ENCODE measurements around the gene FBXO39. TPM values are rescaled to one million over a fixed set of nuclear protein-coding genes. Genes with fewer than 3 reads are reported as not detected.

Gene FBXO39
- total RNA-seq, 2 donors from 2014 or later: 0.49 TPM; not detected in 1

DNA sequence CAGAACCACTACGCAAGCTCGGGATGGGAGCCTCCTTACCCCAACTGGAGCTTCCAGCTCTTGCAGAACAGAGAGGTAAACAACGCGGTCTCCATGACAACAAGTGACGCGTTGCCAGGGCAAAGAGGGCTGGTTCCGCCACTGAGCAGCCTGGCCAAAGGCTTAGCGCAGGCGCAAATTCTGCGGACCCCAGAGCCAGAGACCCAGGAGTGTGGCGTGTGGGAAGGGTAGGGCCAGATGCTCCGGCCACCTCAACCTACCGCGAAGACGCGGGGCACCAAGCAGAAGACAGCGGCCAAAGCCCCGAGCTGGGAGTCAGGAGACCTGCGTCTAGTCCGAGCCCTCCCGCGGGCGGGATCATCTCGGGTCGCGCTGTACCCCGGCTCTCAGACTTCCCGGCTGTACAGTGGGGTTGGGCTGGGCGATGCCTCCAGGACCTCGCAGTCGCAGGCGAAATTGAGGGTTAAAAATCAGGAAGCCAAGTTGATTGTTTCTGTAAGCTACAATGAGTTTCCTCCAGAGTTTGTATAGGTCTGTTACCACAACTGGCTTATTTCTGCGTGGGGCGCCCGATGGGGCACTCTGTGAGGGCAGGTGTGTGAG is 55.7 kb downstream of the FBXO39 start, which contains the start of gene TEKT1:
TSS of gene TEKT1 (minus strand) at position 69 of the 603 bp plus-strand sequence. CDS start 1,353 bp downstream, outside the sequence.
- DNase-seq (ENCODE audit: low spot score): peak; percentile 15
- TF ChIP-seq, protein P1, sequence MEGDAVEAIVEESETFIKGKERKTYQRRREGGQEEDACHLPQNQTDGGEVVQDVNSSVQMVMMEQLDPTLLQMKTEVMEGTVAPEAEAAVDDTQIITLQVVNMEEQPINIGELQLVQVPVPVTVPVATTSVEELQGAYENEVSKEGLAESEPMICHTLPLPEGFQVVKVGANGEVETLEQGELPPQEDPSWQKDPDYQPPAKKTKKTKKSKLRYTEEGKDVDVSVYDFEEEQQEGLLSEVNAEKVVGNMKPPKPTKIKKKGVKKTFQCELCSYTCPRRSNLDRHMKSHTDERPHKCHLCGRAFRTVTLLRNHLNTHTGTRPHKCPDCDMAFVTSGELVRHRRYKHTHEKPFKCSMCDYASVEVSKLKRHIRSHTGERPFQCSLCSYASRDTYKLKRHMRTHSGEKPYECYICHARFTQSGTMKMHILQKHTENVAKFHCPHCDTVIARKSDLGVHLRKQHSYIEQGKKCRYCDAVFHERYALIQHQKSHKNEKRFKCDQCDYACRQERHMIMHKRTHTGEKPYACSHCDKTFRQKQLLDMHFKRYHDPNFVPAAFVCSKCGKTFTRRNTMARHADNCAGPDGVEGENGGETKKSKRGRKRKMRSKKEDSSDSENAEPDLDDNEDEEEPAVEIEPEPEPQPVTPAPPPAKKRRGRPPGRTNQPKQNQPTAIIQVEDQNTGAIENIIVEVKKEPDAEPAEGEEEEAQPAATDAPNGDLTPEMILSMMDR (IDR thresholded peaks at IDR 0.05): no peak
- H3K27ac ChIP-seq: no peak within 1 kb of the TSS
- no peaks in the 10 kb centered on the region for H3K4me1 ChIP-seq (ENCODE audit: control insufficient read depth in 1 of 2, low read depth in 2 of 2)
- ATAC-seq (ENCODE audit: insufficient number of reproducible peaks, low FRiP score, low read depth): no peak
- peak within 1 kb of the TSS; percentile 44 for H3K4me3 ChIP-seq
- no peaks in the 10 kb centered on the region for H3K27me3 ChIP-seq (replicated peaks; ENCODE audit: insufficient read depth)
- no peaks in the 10 kb centered on the region for H3K9me3 ChIP-seq
- no peaks in the 10 kb centered on the region for H3K36me3 ChIP-seq

Other genes starting within 250 kb of the FBXO39 start
- 1 to 10 TPM; 1.8 to 3.1 TPM for gene PITPNM3, start 219.7 kb upstream of the FBXO39 start, total RNA-seq
- gene KIAA0753, start 135.5 kb upstream of the FBXO39 start, total RNA-seq: 10 to 100 TPM; 15.9 to 27.5 TPM
- gene TXNDC17, start 135.2 kb upstream of the FBXO39 start, total RNA-seq: 10 to 100 TPM; 52.6 to 90.6 TPM
- 10 to 100 TPM in 1 of 2 donors, 1 to 10 TPM in 1; 4.7 to 21.3 TPM for gene MED31, start 124.6 kb upstream of the FBXO39 start, total RNA-seq
- gene C17orf100, start 124.5 kb upstream of the FBXO39 start, total RNA-seq: not detected
- gene SLC13A5, start 62.8 kb upstream of the FBXO39 start, total RNA-seq: not detected
- gene XAF1, start 20.2 kb upstream of the FBXO39 start, total RNA-seq: 10 to 100 TPM; 36.8 to 45.8 TPM
- gene TEKT1, start 55.5 kb downstream of the FBXO39 start, total RNA-seq: not detected
- not detected for gene ALOX12, start 219.8 kb downstream of the FBXO39 start, total RNA-seq
- gene RNASEK, start 236.4 kb downstream of the FBXO39 start, total RNA-seq: 100 to 1,000 TPM in 1 of 2 donors, 10 to 100 TPM in 1; 99.5 to 164 TPM
- 1 to 10 TPM in 1 of 2 donors, under 1 TPM in 1; 0.95 to 5.7 TPM for gene BCL6B, start 246.8 kb downstream of the FBXO39 start, total RNA-seq

All from thoracic aorta (tissue), 2 donors.